HEK293 (cell line): ENCODE data around the gene MTRFR.

Experiments
- BCL11A ChIP-seq: fragments of 450-650 bp; formaldehyde crosslinking; IDR thresholded peaks from 2 replicates; pipeline ENCODE4 v1.5.1; 2016; ENCODE audit warnings: low read depth, missing biosample characterization, missing genetic modification characterization
- BCL11B ChIP-seq: fragments of 450-650 bp; formaldehyde crosslinking; IDR thresholded peaks from 2 replicates; pipeline ENCODE4 v1.5.1; 2016; ENCODE audit warnings: low read depth, missing biosample characterization, missing genetic modification characterization
- FEZF1 ChIP-seq: fragments of 450-650 bp; formaldehyde crosslinking; IDR thresholded peaks from 2 replicates; pipeline ENCODE4 v1.5.1; 2016; ENCODE audit warnings: missing biosample characterization, missing genetic modification characterization
- GLIS1 ChIP-seq: fragments of 450-650 bp; formaldehyde crosslinking; IDR thresholded peaks from 2 replicates; pipeline ENCODE4 v1.5.1; 2016; ENCODE audit warnings: missing biosample characterization, missing genetic modification characterization
- HIC1 ChIP-seq: fragments of 450-650 bp; formaldehyde crosslinking; IDR thresholded peaks from 2 replicates; pipeline ENCODE4 v1.5.1; 2016; ENCODE audit warnings: missing biosample characterization, missing genetic modification characterization
- PBX3 ChIP-seq: sonication (generic); formaldehyde crosslinking; IDR thresholded peaks from 2 replicates; pipeline ENCODE4 v1.8.1; 2022; ENCODE audit warnings: mild to moderate bottlenecking, moderate library complexity, missing genetic modification reagents
- PRDM10 ChIP-seq: fragments of 450-650 bp; formaldehyde crosslinking; IDR thresholded peaks from 2 replicates; pipeline ENCODE4 v1.5.1; 2016; ENCODE audit warnings: missing biosample characterization, missing genetic modification characterization
- SP2 ChIP-seq: fragments of 450-650 bp; formaldehyde crosslinking; IDR thresholded peaks from 2 replicates; pipeline ENCODE4 v1.5.1; 2016; ENCODE audit warnings: missing biosample characterization, missing genetic modification characterization
- YY1 ChIP-seq: fragments of 450-650 bp; formaldehyde crosslinking; IDR thresholded peaks from 2 replicates; pipeline ENCODE4 v1.5.1; 2018; ENCODE audit warnings: missing biosample characterization, missing genetic modification characterization
- ZBTB1 ChIP-seq: fragments of 450-650 bp; formaldehyde crosslinking; IDR thresholded peaks from 2 replicates; pipeline ENCODE4 v1.5.1; 2016; ENCODE audit warnings: missing biosample characterization, missing genetic modification characterization
- ZBTB20 ChIP-seq: fragments of 450-650 bp; formaldehyde crosslinking; IDR thresholded peaks from 2 replicates; pipeline ENCODE4 v1.5.1; 2016; ENCODE audit warnings: missing biosample characterization, missing genetic modification characterization
- ZBTB44 ChIP-seq: fragments of 450-650 bp; IDR thresholded peaks from 2 replicates; pipeline ENCODE4 v1.5.1; 2018; ENCODE audit warnings: missing biosample characterization, mild to moderate bottlenecking, missing genetic modification characterization
- ZFP3 ChIP-seq: fragments of 450-650 bp; formaldehyde crosslinking; IDR thresholded peaks from 2 replicates; pipeline ENCODE4 v1.5.1; 2016; ENCODE audit warnings: low read depth, missing biosample characterization, missing genetic modification characterization
- ZNF112 ChIP-seq: fragments of 450-650 bp; formaldehyde crosslinking; IDR thresholded peaks from 2 replicates; pipeline ENCODE4 v1.5.0; 2017; ENCODE audit warnings: missing biosample characterization, missing genetic modification characterization
- ZNF362 ChIP-seq: fragments of 450-650 bp; formaldehyde crosslinking; IDR thresholded peaks from 2 replicates; pipeline ENCODE4 v1.5.1; 2016; ENCODE audit warnings: missing biosample characterization, missing genetic modification characterization
- ZNF366 ChIP-seq: fragments of 450-650 bp; formaldehyde crosslinking; conservative IDR thresholded peaks from 2 replicates; pipeline ENCODE4 v1.5.1; 2016; ENCODE audit warnings: missing biosample characterization, missing genetic modification characterization
- ZNF37A ChIP-seq: fragments of 450-650 bp; IDR thresholded peaks from 2 replicates; pipeline ENCODE4 v1.5.1; 2018; ENCODE audit warnings: missing biosample characterization, missing genetic modification characterization
- ZNF473 ChIP-seq: fragments of 450-650 bp; formaldehyde crosslinking; IDR thresholded peaks from 2 replicates; pipeline ENCODE4 v1.5.1; 2017; ENCODE audit warnings: missing biosample characterization, missing genetic modification characterization
- ZNF48 ChIP-seq: fragments of 450-650 bp; formaldehyde crosslinking; IDR thresholded peaks from 2 replicates; pipeline ENCODE4 v1.5.1; 2016; ENCODE audit warnings: missing biosample characterization, missing genetic modification characterization
- ZNF561 ChIP-seq: fragments of 450-650 bp; IDR thresholded peaks from 2 replicates; pipeline ENCODE4 v1.5.1; 2018; ENCODE audit warnings: missing biosample characterization, missing genetic modification characterization, borderline replicate concordance
- ZNF596 ChIP-seq: fragments of 450-650 bp; IDR thresholded peaks from 2 replicates; pipeline ENCODE4 v1.5.0; 2018; ENCODE audit warnings: missing biosample characterization, mild to moderate bottlenecking, missing genetic modification characterization, moderate library complexity
- ZNF629 ChIP-seq: fragments of 450-650 bp; formaldehyde crosslinking; IDR thresholded peaks from 2 replicates; pipeline ENCODE4 v1.5.1; 2017; ENCODE audit warnings: missing biosample characterization, missing genetic modification characterization
- ZNF639 ChIP-seq: fragments of 450-650 bp; formaldehyde crosslinking; IDR thresholded peaks from 2 replicates; pipeline ENCODE4 v1.5.1; 2016; ENCODE audit warnings: missing biosample characterization, missing genetic modification characterization
- ZNF677 ChIP-seq: fragments of 450-650 bp; IDR thresholded peaks from 2 replicates; pipeline ENCODE4 v1.5.0; 2018; ENCODE audit warnings: missing biosample characterization, mild to moderate bottlenecking, missing genetic modification characterization, moderate library complexity
- ZNF692 ChIP-seq: fragments of 450-650 bp; formaldehyde crosslinking; IDR thresholded peaks from 2 replicates; pipeline ENCODE4 v1.5.1; 2016; ENCODE audit warnings: missing biosample characterization, missing genetic modification characterization
- ZSCAN23 ChIP-seq: fragments of 450-650 bp; formaldehyde crosslinking; IDR thresholded peaks from 2 replicates; pipeline ENCODE4 v1.5.1; 2016; ENCODE audit warnings: missing biosample characterization, missing genetic modification characterization
- ZSCAN30 ChIP-seq: fragments of 450-650 bp; IDR thresholded peaks from 2 replicates; pipeline ENCODE4 v1.5.1; 2018; ENCODE audit warnings: missing biosample characterization, mild to moderate bottlenecking, missing genetic modification characterization, moderate library complexity

Gene MTRFR

GRCh38 chr12:123270214-123271000, 37.2 kb downstream of the MTRFR start (continued):
- TF ChIP-seq ZBTB44 (tag by site-specific recombination), result no peak
- TF ChIP-seq ZNF677 (tag by site-specific recombination), result no peak
- TF ChIP-seq ZSCAN23 (tag by site-specific recombination), result no peak
- peak; percentile 15; the same call in 1 of the 2 replicates for TF ChIP-seq GLIS1 (tag by site-specific recombination)
- peak; percentile 86 for TF ChIP-seq FEZF1
- no peak for TF ChIP-seq ZNF37A (tag by site-specific recombination)
- TF ChIP-seq ZBTB20 (tag by site-specific recombination), result peak; percentile 93
- TF ChIP-seq ZNF561 (tag by site-specific recombination), result 0 out of 2 replicates have a peak, but pooled peaks have one; percentile 37
- TF ChIP-seq BCL11A, result no peak
- no peak for TF ChIP-seq ZNF473 (tag by site-specific recombination)
- TF ChIP-seq ZNF112 (tag by site-specific recombination), result no peak
- 0 out of 2 replicates have a peak, but pooled peaks have one; percentile 22 for TF ChIP-seq ZNF692
- TF ChIP-seq BCL11B, result peak; percentile 45; the same call in 1 of the 2 replicates
- TF ChIP-seq ZNF629 (tag by site-specific recombination), result peak; percentile 41; the same call in 1 of the 2 replicates
- no peak for TF ChIP-seq PRDM10 (tag by site-specific recombination)
- TF ChIP-seq HIC1 (tag by site-specific recombination), result no peak
- TF ChIP-seq ZNF596 (tag by site-specific recombination), result no peak
- no peak for TF ChIP-seq ZNF639 (tag by site-specific recombination)
- TF ChIP-seq SP2 (tag by site-specific recombination), result peak; percentile 37; the same call in 1 of the 2 replicates
- TF ChIP-seq ZNF48 (tag by site-specific recombination), result no peak
- TF ChIP-seq ZNF362 (tag by site-specific recombination), result peak; percentile 56; the same call in 1 of the 2 replicates
- TF ChIP-seq ZNF366 (tag by site-specific recombination), result 0 out of 2 replicates have a peak, but pooled peaks have one; percentile 16
- no peak for TF ChIP-seq YY1
- TF ChIP-seq ZFP3 (tag by site-specific recombination), result no peak
- no peak for TF ChIP-seq PBX3 (CRISPR knock-in tag)
- TF ChIP-seq ZBTB1 (tag by site-specific recombination), result no peak
- TF ChIP-seq ZSCAN30 (tag by site-specific recombination), result no peak
